Pancreas (tissue), 10 donors: ENCODE results near the gene PNLDC1. TPM values are rescaled to one million over a fixed set of nuclear protein-coding genes. Genes with fewer than 3 reads are reported as not detected.
"Not testable (repeated sequence)": the region's sequence is repeated elsewhere in the genome, so short reads cannot be mapped to it uniquely, and the experiment has no call there.

Experiments
- ATAC-seq, 4 donors: fragments of 200-7000 bp; cut with Tn5 transposase; one replicate each; pipeline versions ENCODE4 v1.8.0 to v1.9.1; 2020; ENCODE audit warnings: mild to moderate bottlenecking in 4 of 4, moderate library complexity in 4 of 4
- DNase-seq, 6 donors: peaks; one replicate each; pipeline ENCODE4 v3.0.0-alpha.2; 2020
- FAIRE-seq: peaks from 2 replicates; lab custom pipeline; 2012; peaks lifted over from hg19 to GRCh38; lab: Jason Lieb, UNC
- H3K27ac ChIP-seq, 4 donors: fragments of 200-600 bp; sonication (generic); 1 replicate in 3 of 4; 2 replicates in 1 of 4; pipeline versions ENCODE4 v1.5.0 to v1.8.0; 2020
- H3K27me3 ChIP-seq, 4 donors: fragments of 200-600 bp; one replicate each; pipeline ENCODE4 v1.8.0; 2021
- H3K36me3 ChIP-seq, 3 donors: fragments of 200-600 bp; sonication (generic) in 1 of 3; one replicate each; pipeline versions ENCODE4 v1.5.0 to v1.8.0; 2020 to 2021
- H3K4me1 ChIP-seq, 3 donors: fragments of 200-600 bp; one replicate each; pipeline ENCODE4 v1.8.0; 2021
- H3K4me3 ChIP-seq, 4 donors: fragments of 200-600 bp; sonication (generic) in 2 of 4; one replicate each; pipeline versions ENCODE4 v1.5.0 to v1.8.0; 2020 to 2021
- H3K9me3 ChIP-seq, 4 donors: fragments of 200-600 bp; one replicate each; pipeline ENCODE4 v1.8.0; 2021
- WGBS, 2 donors: extraction: QIAGEN DNeasy Blood & Tissue Kit; methylation state at CpG; one replicate each; pipeline ENCODE4 v1.1.7; 2013; 5-methylcytosine and 5-hydroxymethylcytosine counted together
- intact Hi-C, 3 donors: fragments of 100-400 bp; cut with DNase I; formaldehyde crosslinking; loops; one replicate each; pipeline versions ENCODE4 v1.11.1 to v1.14.2; 2022
- polyA plus RNA-seq, 2 donors: library from polyadenylated mRNA; stranded (reverse); fragments of 200-250 nt; gene quantifications; one replicate each; pipeline ENCODE4 v1.2.3, GENCODE V29; 2013
- total RNA-seq, 6 donors: library from RNA; stranded (reverse); fragmentation: NEBNext Ultra II Directional in 4 of 6; extraction: Animal tissue kit (Norgen Biotek cat#: 25700) in 4 of 6; gene quantifications; one replicate each; pipeline versions ENCODE4 v1.2.1 to v1.2.4, GENCODE V29; 2021 to 2023
- TF ChIP-seq, protein P1 (sequence below), 4 donors: fragments of 200-600 bp; sonication (generic) in 3 of 4; IDR thresholded peaks; one replicate each; pipeline versions ENCODE4 v1.5.0 to v1.8.0; 2021; ENCODE audit warnings: antibody characterized with exemption in 4 of 4
- donor health status: healthy with polysubstance abuse.
- donor health status: DM: no; HTN: no; CAD: no; lungs with moderate emphysema.
- donor health status: DM: no; HTN: no; CAD: no.
- donor health status: control.
- donor health status: control.
- donor health status: Bipolar disorder and iron deficiency.
- donor health status: DM: yes; HTN: yes; CAD: no.
- donor health status: DM: no; HTN: no; CAD: no.
- donor health status: DM: no; HTN: no; CAD: no.
- donor health status: DM: yes; HTN: yes; CAD: no.

The PNLDC1 gene
- total and polyA plus RNA-seq, 8 donors = 0.21 to 1.7 (median 0.50) TPM

GRCh38 chr6:159790149-159790955 is 9.7 kb upstream of the PNLDC1 start, which contains the start of gene MRPL18:
TSS of gene MRPL18 (plus strand) at chr6:159790467. CDS start at chr6:159790588, 121 bp downstream.
- peaks cover 0 to 6% (median 4%) of the 10 kb centered on the region in 3 donors for H3K36me3 ChIP-seq
- FAIRE-seq (no peak), ATAC-seq (peak; percentile 82 to 92 (median 88)), DNase-seq (peak; percentile 90 to 96 (median 92))
- H3K27ac ChIP-seq = peak within 1 kb of the TSS; percentile 78 to 100 (median 92)
- no peaks in the 10 kb centered on the region for H3K9me3 ChIP-seq
- 0% methylated on average over 56 of the region's 56 CpGs for WGBS, 2 donors
- peak within 1 kb of the TSS; percentile 94 to 100 (median 96) for H3K4me3 ChIP-seq
- intact Hi-C loops = no loop called here
- peaks cover 20 to 40% (median 33%) of the 10 kb centered on the region in 3 donors for H3K4me1 ChIP-seq
- no peaks in the 10 kb centered on the region for H3K27me3 ChIP-seq
- TF ChIP-seq, protein P1, sequence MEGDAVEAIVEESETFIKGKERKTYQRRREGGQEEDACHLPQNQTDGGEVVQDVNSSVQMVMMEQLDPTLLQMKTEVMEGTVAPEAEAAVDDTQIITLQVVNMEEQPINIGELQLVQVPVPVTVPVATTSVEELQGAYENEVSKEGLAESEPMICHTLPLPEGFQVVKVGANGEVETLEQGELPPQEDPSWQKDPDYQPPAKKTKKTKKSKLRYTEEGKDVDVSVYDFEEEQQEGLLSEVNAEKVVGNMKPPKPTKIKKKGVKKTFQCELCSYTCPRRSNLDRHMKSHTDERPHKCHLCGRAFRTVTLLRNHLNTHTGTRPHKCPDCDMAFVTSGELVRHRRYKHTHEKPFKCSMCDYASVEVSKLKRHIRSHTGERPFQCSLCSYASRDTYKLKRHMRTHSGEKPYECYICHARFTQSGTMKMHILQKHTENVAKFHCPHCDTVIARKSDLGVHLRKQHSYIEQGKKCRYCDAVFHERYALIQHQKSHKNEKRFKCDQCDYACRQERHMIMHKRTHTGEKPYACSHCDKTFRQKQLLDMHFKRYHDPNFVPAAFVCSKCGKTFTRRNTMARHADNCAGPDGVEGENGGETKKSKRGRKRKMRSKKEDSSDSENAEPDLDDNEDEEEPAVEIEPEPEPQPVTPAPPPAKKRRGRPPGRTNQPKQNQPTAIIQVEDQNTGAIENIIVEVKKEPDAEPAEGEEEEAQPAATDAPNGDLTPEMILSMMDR (IDR thresholded peaks at IDR 0.05) = no peak

- Histone ChIP-seq H3K36me3 (peaks cover 0 to 4% (median 4%) of the 10 kb centered on the region in 3 donors), H3K27me3 (no peaks in the 10 kb centered on the region), H3K27ac (peak overlapping the region; percentile 78 to 100 (median 92)), H3K9me3 (no peaks in the 10 kb centered on the region), H3K4me1 (peaks cover 20 to 40% (median 33%) of the 10 kb centered on the region in 3 donors), H3K4me3 (peak overlapping the region; percentile 37 to 100 (median 78))
- intact Hi-C loops = no loop called here
- TF ChIP-seq, protein P1 (IDR thresholded peaks at IDR 0.05) = no peak
- no peak for FAIRE-seq
- DNase-seq = peak in 4 of 6 donors; percentile 13 to 54 (median 32)
- 11 to 14% methylated on average over 18 of the region's 18 CpGs for WGBS, 2 donors
- ATAC-seq = no peak
These were observed 9.0 kb upstream of the PNLDC1 start for GRCh38 chr6:159790956-159791598.

- 77 to 83% methylated on average over 8 of the region's 8 CpGs for WGBS, 2 donors
- H3K4me3 ChIP-seq, DNase-seq, H3K27me3 ChIP-seq, H3K27ac ChIP-seq, ATAC-seq, intact Hi-C loops, FAIRE-seq, H3K9me3 ChIP-seq: not testable (repeated sequence)
- Histone ChIP-seq H3K36me3 (peaks cover 0 to 19% (median 8%) of the 10 kb centered on the region in 3 donors), H3K4me1 (peaks cover 14 to 23% (median 20%) of the 10 kb centered on the region in 3 donors)
These were observed 5.1 kb upstream of the PNLDC1 start for GRCh38 chr6:159794976-159795375.

DNA sequence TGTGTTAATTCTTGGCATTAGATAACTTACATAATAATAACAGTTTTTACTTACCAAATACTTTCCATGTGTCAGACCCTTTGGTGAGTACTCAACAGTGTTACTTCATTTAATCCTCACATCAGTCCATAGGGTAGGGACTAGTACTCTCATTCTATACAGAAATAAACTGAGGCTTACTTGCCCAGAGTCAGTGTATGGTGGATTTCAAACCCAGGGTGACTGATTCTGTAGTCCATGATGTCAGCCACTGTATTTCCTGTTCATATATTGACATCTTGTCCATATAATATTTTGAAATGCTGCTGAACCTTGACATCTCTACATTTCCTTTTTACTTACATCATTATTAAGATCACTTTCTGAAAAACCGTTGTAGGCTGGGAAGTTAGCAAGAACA is 2.5 kb upstream of the PNLDC1 start:
- Histone ChIP-seq H3K36me3 (peaks cover 0 to 19% (median 5%) of the 10 kb centered on the region in 3 donors), H3K4me3 (no peak overlapping the region), H3K27me3 (no peaks in the 10 kb centered on the region), H3K27ac (no peak overlapping the region), H3K9me3 (no peaks in the 10 kb centered on the region), H3K4me1 (peaks cover 2 to 7% (median 3%) of the 10 kb centered on the region in 3 donors)
- DNase-seq (no peak), FAIRE-seq (no peak), ATAC-seq (no peak)
- intact Hi-C loops = no loop called here
- 32 to 33% methylated on average over 1 of the region's 1 CpG for WGBS, 2 donors
- TF ChIP-seq, protein P1 (IDR thresholded peaks at IDR 0.05) = no peak

GRCh38 chr6:159801935-159802334 is 1.9 kb downstream of the PNLDC1 start:
- 91 to 92% methylated on average over 8 of the region's 8 CpGs for WGBS, 2 donors
- TF ChIP-seq, protein P1 (IDR thresholded peaks at IDR 0.05) = no peak
- Histone ChIP-seq H3K27me3 (no peaks in the 10 kb centered on the region), H3K36me3 (peaks cover 0 to 15% (median 2%) of the 10 kb centered on the region in 3 donors), H3K27ac (no peak overlapping the region), H3K4me3 (no peak overlapping the region), H3K9me3 (no peaks in the 10 kb centered on the region), H3K4me1 (no peaks in the 10 kb centered on the region)
- no peak for FAIRE-seq
- no peak for DNase-seq
- intact Hi-C loops = no loop called here
- ATAC-seq = no peak
